HFF-Myc (cell line): Measurements from ENCODE around the gene GMPS.

Experiments
- DNase-seq: peaks from one replicate; pipeline ENCODE4 v3.0.0-alpha.2; 2011; ENCODE audit warnings: low read depth; ENCODE audit errors: extremely low read depth
- H3K4me3 ChIP-seq: replicated peaks from 2 replicates; pipeline ENCODE4 v1.5.1; 2011; ENCODE audit warnings: low read depth, mild to moderate bottlenecking, control low read depth, low read length
- CTCF ChIP-seq: IDR thresholded peaks from 2 replicates; pipeline ENCODE4 v1.5.1; 2012; ENCODE audit warnings: mild to moderate bottlenecking, low read depth, low read length, control low read depth; ENCODE audit errors: missing control alignments

Gene GMPS

DNA sequence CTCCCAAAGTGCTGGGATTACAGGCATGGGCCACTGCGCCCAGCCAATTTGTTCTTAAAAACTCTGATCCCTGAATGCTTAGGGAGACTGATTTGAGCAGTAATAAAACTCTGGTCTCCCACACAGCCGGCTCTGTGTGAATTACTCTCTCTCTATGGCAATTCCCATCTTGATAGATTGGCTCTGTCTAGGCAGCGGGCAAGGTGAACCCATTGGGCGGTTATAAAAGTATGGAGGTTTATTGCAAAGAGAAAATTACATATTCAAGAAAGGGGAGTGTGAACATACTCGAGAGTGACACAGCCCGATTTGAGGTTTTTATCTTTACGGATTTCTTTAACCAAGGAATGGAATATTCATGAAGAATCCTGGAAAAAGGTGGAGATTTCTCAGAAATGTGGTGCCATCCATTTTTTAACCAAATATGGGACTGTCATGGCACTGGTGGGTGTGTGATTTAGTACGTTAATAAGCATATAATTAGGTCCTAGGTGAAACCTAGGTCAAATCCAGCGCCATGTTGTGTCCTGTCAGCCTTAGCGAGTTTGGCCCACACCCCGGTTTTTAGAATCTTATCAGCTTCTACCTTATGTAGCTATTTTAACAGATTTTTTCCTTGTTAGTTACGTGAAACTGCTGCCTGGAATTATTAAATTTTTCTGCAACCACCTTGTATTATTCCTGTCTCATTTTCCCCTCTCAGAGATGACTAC is 7.2 kb upstream of the GMPS start:
- no peak overlapping the region for H3K4me3 ChIP-seq
- no peak for TF ChIP-seq CTCF
- DNase-seq: no peak

DNA sequence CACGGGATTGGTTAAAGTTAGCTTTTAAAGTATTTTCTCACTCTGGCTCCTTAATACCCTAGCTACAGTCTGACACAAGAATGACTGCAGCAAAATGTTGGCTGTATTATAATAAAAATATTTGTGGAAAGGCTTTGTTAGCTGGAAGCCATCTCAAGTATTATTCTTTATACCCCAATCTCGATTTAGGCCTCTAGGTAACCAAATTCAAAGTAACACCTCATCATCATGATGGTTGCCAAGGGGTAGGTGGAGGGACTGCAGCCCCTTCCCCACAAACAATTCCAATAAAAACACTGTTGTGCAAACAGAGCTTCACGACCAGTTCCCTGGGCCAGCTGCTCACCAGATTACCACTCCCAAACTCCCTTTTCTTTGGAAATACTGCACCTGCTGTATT is 759 bp upstream of the GMPS start:
- peak overlapping the region; percentile 89 for H3K4me3 ChIP-seq
- no peak for TF ChIP-seq CTCF
- no peak for DNase-seq

- no peak for TF ChIP-seq CTCF
- no peak for DNase-seq
- H3K4me3 ChIP-seq: peak overlapping the region; percentile 89
Observed at GRCh38 chr3:155870945-155871745, 695 bp downstream of the GMPS start.

DNA sequence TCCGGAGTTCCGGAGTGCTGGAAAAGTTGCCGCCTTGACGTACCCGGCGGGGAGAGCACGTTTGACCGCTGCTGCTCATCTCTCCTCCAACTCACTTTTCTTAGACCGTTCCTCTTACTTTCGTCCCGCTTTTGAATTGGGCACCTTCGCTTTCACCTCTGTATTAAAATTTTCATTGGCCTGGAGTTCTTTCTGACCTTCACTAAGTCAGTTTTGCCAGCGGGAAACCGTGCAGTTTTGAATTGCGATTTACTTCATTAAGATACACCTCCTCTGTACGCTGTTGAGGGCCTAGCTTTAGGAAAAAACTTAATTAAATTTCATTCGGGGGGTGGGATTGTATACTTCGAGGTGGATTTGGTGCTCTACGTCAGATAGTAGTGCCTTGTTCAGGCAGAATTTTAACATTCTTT is 1.3 kb downstream of the GMPS start:
- no peak for TF ChIP-seq CTCF
- DNase-seq: no peak
- H3K4me3 ChIP-seq: peak overlapping the region; percentile 89

GRCh38 chr3:155872904-155873646 is 2.6 kb downstream of the GMPS start:
- no peak for TF ChIP-seq CTCF
- peak overlapping the region; percentile 89 for H3K4me3 ChIP-seq
- DNase-seq: no peak

DNA sequence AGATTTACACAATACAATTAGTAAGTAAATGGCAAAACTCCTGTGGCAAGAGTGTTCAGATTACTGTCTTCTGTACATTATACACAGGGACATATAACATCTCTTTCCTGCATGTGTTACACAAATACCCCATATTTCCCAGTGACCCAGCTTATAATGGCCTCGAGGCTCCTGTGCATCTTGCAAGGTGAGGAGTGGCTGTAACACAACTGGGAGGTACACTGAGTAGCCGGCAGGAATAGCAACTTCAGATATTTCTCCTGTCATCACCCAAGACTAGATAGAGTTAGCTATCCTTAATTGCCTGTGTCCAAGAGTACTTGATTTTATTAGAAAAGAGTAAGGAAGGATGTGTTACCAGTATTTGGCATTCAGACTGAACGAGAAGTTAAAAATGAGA is 5.6 kb downstream of the GMPS start:
- TF ChIP-seq CTCF: no peak
- H3K4me3 ChIP-seq: no peak overlapping the region
- DNase-seq: no peak
